Measurements from ENCODE around the gene ADTRP.

Gene ADTRP

GRCh38 chr6:11773581-11773980 lies 5.0 kb downstream of the ADTRP start:
- no peak overlapping the region for H3K4me3 ChIP-seq (ENCODE audit: low read depth in 1 of 2, low read length in 1 of 2)
- no peak for TF ChIP-seq CTCF (IDR thresholded peaks at IDR 0.05)
- H3K4me1 ChIP-seq (ENCODE audit: control insufficient read depth in 1 of 2, insufficient read depth in 1 of 2, low read depth in 1 of 2, low read length in 1 of 2) = peaks cover 0 to 2% of the 10 kb centered on the region in 2 experiments
- no peaks in the 10 kb centered on the region for H3K27me3 ChIP-seq
- H3K9me3 ChIP-seq = no peaks in the 10 kb centered on the region
- H3K27ac ChIP-seq = no peak overlapping the region
- no peaks in the 10 kb centered on the region for H3K36me3 ChIP-seq

DNA sequence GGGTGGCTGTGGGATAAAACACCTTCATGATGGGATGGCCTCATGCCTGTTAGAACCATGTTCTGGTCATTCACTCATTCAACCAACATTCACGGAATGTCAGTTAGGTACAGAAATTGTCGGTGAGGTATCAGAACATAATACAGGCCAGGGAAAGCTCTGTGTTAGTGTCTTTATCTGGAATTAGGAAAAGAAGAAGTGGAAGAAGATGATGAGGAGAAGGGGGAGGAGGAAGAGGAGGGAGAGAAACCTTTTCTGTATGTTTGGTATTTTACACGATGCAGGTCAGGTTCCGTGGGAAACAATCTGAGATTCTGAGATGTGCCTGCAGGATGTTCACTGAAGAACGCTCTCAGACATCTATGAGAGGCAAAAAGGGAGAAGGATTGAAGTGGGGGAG lies 5.6 kb downstream of the ADTRP start:
- no peaks in the 10 kb centered on the region for H3K36me3 ChIP-seq
- H3K4me1 ChIP-seq (ENCODE audit: control insufficient read depth in 1 of 2, insufficient read depth in 1 of 2, low read depth in 1 of 2, low read length in 1 of 2) = no peaks in the 10 kb centered on the region
- no peak overlapping the region for H3K4me3 ChIP-seq (ENCODE audit: low read depth in 1 of 2, low read length in 1 of 2)
- no peak for TF ChIP-seq CTCF (IDR thresholded peaks at IDR 0.05)
- no peaks in the 10 kb centered on the region for H3K9me3 ChIP-seq
- H3K27me3 ChIP-seq = no peaks in the 10 kb centered on the region
- H3K27ac ChIP-seq = no peak overlapping the region

DNA sequence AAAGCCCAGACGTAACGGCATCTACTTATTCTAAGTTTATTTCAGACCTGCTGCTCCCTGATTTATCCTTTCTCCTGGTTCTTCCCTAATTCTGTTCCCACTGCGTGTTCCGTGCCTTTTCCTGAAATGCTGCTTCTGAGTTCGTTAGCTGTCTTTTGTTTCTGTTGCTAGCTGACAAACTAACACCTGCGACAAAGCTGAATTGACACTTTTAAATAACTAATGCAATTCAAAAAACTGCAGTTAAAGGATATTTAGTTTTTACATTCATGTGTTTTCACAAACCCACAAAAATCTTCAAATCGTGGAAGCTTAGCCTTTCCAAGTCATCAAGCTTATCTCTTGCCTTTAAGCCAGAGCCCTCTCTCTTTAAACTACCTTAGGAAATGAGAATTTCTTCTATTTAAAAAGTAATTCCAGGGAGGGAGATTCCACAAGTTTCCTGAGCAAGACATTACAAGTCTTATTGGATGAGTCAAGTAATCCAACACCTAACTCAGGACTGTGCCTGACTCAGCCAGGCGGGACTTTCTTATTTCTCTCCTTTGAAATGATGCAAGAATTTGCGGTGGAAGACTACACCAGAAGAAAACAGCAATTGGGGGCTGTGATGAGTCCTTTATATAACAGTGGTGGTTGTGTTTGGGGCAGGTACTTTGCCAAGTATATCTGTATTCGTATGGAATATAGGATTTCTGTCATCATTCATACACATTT lies 6.3 kb downstream of the ADTRP start:
- H3K4me3 ChIP-seq (ENCODE audit: low read depth in 1 of 2, low read length in 1 of 2) = no peak overlapping the region
- TF ChIP-seq CTCF (IDR thresholded peaks at IDR 0.05) = no peak
- no peaks in the 10 kb centered on the region for H3K4me1 ChIP-seq (ENCODE audit: control insufficient read depth in 1 of 2, insufficient read depth in 1 of 2, low read depth in 1 of 2, low read length in 1 of 2)
- H3K27me3 ChIP-seq = no peaks in the 10 kb centered on the region
- no peak overlapping the region for H3K27ac ChIP-seq
- H3K36me3 ChIP-seq = no peaks in the 10 kb centered on the region
- no peaks in the 10 kb centered on the region for H3K9me3 ChIP-seq

- Histone ChIP-seq H3K27ac (no peak overlapping the region), H3K27me3 (no peaks in the 10 kb centered on the region), H3K4me1 (ENCODE audit: control insufficient read depth in 1 of 2, insufficient read depth in 1 of 2, low read depth in 1 of 2, low read length in 1 of 2) (no peaks in the 10 kb centered on the region), H3K36me3 (no peaks in the 10 kb centered on the region), H3K4me3 (ENCODE audit: low read depth in 1 of 2, low read length in 1 of 2) (no peak overlapping the region), H3K9me3 (no peaks in the 10 kb centered on the region)
- no peak for TF ChIP-seq CTCF (IDR thresholded peaks at IDR 0.05)
Measured at GRCh38 chr6:11771473-11772048, 7.0 kb downstream of the ADTRP start.

GRCh38 chr6:11770546-11771466 lies 7.8 kb downstream of the ADTRP start:
- Histone ChIP-seq H3K4me3 (ENCODE audit: low read depth in 1 of 2, low read length in 1 of 2) (no peak overlapping the region), H3K4me1 (ENCODE audit: control insufficient read depth in 1 of 2, insufficient read depth in 1 of 2, low read depth in 1 of 2, low read length in 1 of 2) (no peaks in the 10 kb centered on the region), H3K27me3 (no peaks in the 10 kb centered on the region), H3K36me3 (no peaks in the 10 kb centered on the region), H3K9me3 (no peaks in the 10 kb centered on the region), H3K27ac (no peak overlapping the region)
- no peak for TF ChIP-seq CTCF (IDR thresholded peaks at IDR 0.05)

All from neutrophil (primary cell).